Umbilical cord (tissue), 2 donors: Measurements from ENCODE around the gene HACD3. TPM values are rescaled to one million over a fixed set of nuclear protein-coding genes. Genes with fewer than 3 reads are reported as not detected.
"Not testable (repeated sequence)": the region's sequence is repeated elsewhere in the genome, so short reads cannot be mapped to it uniquely, and the experiment has no call there.

Experiments
- DNase-seq: peaks from one replicate; pipeline ENCODE4 v3.0.0-alpha.2; 2015; ENCODE audit warnings: low spot score
- total RNA-seq: library from RNA; depleted of rRNA; stranded (reverse); fragments of >200 nt; gene quantifications from one replicate; pipeline ENCODE4 v1.2.3, GENCODE V29; 2014; ENCODE audit warnings: low replicate concordance; ENCODE audit not compliant: insufficient read depth

Gene HACD3
- total RNA-seq, 1 donor from 2014 or later = 48.6 TPM

DNA sequence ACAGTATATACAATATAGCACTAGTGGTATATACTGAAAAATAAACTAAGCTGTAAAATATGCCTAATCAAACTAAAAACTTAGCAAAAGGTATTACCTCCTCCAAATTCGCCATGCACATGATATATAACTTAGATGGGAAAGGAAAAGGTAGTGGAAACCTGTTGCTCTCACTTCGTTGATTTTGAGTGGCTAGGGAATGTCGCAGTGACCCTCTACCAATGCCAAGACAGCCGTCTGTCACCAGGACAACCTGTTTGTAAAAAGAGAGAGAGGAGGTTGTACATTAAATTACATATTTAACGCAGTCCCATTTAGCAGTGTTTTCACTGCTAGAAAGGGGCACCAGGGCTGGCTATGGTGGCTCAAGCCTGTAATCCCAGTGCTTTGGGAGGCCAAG is 69.4 kb downstream of the HACD3 start:
- DNase-seq = no peak

DNA sequence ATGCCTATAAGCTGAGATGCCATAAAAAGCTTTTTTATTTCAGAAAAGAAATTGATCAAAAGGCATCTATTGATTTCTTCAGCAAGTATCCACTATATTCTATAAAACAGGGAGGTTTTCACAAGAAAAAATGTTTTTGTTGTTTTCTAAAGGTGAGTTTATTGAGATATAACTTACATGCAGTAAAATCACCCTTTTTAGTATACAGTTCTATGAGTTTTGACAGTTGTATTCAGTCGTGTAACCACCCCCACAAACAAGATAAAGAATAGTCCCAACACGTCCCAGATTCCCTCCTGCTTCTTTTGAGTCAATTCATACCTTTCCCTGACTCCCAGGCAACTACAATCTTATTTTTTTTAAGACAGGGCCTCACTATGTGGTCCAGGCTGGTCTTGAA is 72.9 kb downstream of the HACD3 start:
- no peak for DNase-seq

DNA sequence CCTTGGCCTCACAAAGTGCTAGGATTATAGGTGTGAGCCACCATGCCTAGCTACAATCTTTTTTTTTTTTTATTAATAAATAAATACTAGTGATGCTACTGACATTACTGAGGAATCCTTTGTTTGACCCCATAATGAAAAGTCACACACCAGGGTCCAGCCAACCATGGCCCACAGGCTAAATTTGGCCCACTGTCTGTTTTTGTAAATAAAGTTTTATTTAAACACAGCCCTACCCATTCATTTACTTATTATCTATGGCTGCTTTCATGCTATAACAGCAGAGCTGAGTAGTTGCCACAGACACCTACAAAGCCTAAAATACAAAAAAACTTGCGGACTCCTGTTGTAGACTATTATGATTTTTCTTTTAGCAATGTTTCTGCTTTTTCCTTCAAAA is 73.3 kb downstream of the HACD3 start:
- DNase-seq = no peak

DNA sequence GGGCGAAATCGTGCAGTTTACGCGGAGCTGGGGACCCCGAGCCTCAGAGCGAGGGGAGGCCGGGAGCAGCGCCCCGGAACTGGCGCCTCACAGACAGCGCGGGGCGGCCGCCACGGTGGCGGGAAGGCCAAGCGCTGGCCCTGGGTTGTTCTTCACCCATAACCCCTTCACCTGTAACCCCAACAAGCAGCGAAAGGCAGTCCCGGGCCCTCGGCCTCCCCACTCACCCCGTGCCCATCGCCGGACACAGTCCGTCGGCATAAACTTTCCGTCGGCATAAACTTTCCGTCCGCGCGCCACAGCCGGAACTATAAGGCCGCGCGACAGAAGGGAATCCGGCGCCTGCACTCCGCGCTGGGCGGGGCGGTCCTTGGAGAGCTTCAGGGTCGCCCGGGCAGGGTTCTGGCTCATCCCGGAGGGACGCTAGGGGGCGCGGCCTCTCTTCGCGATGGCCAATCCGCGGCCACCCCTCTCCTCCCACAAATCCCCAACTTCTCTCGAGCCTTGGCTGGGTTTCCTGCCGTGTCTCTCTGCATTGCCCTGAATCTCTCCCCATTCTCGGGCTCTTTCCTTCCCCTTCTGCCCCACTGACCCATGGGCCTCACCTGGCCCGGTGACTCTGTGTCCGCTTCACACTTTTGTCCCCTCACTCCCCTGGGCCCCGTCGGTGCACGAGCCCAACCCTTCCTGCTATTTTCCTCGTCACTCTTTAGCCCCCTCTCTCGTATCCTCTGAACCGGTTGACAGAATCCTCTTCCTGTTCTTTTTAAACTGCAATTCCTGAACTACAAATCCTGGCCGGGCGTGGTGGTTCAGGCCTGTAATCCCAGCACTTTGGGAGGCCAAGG is 80.8 kb downstream of the HACD3 start, which contains the start of gene INTS14:
Gene INTS14 (minus strand): TSS at position 261 of the 848 bp plus-strand sequence. CDS start 3,751 bp downstream, outside the sequence.
- peak; percentile 98 for DNase-seq

DNA sequence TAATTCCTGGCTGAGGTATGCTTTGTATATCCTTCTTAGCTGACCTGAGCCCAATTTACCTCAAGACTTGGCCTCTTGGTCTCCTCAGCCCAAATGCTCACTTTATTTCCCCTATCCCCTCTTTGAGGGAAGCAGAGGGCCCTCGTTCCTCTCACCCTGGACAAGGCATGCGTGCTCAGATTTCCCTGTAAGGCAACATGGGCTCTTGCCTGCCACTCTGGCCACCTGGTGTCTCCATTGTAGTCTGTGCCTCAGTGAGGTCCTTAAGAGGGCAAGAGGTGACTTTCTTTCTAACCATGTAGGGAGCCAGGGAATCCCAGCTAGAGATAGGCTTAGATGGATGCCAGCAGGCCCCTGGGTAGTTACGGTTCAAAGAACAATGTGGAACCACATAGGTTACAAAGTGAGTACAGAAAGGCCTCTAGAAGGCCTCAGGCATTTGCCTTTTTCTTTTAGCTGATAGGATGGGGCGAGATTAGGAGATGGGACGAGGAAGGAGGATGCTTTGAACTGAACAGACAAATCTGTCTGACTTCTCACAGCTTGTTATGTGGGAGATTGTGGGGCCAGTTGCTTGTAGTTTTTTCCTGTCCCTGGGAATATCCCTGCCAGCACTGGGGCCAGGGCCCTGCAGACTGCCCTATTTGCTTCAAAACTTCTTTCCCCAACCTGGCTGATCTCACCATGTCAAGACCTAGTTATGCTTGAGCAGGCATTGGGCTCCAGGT is 81.8 kb downstream of the HACD3 start:
- no peak for DNase-seq

DNA sequence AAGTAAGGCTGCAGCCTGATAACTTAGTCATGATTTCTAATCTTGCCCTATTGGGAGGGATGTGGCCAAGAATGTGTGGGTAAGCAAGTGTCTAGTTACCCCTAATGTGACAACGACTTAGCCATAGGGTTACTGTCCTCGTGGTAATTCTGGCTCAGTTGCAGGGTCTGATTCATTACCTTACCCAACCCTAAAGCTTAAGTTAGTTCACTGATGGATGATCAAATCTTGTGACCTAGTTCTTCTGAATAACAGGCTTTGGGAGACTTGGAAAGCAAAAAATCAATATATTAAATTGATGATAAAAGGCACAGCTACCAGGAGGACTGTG is 82.3 kb downstream of the HACD3 start:
- no peak for DNase-seq

DNA sequence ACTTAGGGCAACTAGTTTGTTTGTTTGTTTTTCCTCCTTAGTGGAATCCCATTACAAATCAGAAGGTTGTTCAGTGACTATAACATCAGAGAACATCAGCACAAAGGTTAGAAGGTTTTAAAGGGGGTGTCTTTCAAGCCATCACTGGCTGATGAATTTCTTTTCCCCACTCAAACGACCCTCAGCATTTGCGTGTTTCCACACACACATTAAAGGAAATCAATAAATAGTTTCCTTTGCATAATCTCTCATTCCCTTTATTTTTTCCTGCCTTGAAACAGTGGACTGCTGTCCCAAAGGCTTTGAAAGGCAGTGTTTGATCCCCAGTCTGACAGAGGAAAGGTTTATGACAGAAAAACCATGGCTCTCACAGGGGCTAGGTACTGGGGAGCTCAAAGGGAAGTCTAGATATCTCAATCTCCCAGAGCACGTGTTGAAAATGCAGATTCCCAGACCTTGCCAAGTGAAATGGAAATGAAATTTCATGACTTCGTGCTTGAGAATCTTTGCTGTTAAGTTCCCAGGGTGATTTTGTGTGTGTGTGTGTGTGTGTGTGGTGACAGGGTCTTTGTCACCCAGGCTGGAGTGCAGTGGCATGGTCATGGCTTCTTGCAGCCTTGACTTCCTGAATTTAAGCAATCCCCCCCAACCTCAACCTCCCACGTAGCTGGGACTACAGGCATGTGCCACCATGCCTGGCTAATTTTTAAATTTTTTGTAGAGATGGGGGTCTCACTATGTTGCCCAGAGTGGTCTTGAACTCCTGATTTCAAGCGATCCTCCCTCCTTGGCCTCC is 82.9 kb downstream of the HACD3 start:
- DNase-seq = no peak

DNA sequence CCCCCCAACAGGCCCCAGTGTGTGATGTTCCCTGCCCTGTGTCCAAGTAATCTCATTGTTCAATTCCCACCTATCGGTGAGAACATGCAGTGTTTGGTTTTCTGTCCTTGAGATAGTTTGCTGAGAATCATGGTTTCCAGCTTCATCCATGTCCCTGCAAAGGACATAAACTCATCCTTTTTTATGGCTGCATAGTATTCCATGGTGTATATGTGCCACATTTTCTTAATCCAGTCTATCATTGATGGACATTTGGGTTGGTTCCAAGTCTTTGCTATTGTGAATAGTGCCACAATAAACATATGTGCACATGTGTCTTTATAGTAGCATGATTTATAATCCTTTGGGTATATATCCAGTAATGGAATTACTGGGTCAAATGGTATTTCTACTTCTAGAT is 85.6 kb downstream of the HACD3 start:
- not testable (repeated sequence) for DNase-seq

DNA sequence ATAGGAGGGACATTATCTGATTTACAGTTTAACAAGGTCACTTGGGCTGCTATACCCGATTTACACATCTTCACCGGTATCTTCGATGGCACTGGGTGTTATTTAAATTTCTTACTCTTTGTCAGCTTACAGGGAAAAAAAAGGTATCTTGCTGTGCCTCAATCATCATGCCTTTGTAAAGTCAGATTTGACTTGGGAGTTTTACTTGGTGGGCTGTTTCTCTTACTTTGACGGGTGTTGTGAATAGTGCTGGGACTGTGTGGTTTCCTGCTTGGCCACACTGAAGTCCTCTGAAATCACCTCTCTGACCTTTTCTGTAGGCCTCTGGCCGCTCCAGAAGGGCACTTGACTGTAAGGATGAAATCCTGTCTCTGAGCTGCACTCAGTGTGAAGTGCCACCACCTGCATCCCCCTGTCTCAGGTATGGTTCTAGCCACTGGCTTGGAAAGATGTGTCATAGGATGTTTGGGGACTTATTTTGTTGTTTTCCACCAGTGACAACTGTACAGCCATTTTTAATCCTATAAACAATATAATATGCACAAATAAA is 88.4 kb downstream of the HACD3 start:
- no peak for DNase-seq

DNA sequence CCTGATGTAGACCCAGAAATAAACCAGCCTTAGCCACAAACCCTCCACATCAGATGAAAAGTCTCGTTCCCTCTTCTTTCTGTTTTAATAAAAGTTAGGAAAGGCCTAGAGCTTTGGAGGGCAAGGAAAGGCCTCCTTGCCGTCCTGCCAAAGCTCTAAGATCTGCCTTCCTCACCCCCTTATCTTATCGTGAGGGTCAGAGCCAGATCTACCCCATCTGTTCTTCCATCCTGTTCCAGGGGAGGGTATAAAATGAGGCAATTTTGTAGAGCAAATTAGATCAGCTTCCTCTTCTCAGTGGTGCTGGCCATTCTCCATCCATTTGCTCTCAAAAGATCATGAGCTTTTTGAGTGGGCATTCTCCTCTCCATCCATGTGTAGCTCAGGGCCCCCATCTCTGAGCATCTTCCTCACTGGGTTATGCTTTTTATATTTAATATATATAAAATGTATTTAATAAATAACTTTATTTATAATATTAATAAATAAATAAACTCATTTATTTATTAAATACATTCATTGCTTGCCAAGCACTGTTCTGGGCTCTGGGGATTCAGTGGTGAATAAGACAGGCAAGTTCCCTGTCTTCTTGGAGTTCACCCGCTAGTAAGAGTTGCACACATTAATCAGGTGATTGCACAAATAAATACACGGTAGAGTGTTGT is 89.5 kb downstream of the HACD3 start:
- DNase-seq = peak; percentile 66

DNA sequence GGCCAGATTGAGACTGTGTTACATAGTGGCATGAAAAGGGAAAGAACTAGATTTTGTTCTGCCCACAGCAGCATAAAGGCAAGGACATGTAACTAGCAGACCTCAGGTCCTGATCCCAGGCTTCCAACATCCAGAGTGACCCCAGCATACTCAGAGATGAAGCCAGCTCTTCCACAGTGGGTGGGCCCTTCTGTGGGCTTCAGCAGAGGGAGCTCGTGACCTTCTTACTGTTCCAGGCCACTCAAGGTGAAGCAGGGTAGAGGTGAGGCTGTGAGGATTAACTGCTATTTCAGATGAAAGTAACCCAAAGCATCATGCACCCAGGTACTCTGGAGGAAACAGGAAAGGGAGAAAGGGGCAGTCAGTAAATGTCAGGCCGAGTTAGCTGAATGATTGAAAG is 90.6 kb downstream of the HACD3 start:
- DNase-seq = no peak

DNA sequence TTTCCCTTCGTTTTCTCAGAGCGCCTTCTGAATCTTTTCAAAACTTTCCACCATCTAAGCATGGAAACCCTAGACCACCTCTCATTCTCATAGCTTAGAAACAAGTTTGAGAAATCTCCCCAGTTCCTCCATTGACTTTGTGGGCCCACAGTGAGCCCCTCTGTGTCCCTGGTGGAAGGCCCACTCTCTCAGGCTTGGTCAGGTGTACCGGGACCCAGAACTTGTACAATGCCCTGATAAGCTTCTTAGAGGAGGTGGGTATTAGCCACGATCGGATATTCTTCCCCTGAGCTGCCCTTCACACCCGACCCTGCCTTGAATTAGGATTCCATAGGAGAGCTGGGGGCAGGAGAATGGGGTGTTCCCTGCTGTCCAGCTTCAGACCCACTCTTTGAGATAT is 91.4 kb downstream of the HACD3 start, which contains the start of gene SLC24A1:
Gene SLC24A1 (plus strand): TSS at position 301 of the 400 bp plus-strand sequence. CDS start 2,143 bp downstream, outside the sequence.
- no peak for DNase-seq

DNA sequence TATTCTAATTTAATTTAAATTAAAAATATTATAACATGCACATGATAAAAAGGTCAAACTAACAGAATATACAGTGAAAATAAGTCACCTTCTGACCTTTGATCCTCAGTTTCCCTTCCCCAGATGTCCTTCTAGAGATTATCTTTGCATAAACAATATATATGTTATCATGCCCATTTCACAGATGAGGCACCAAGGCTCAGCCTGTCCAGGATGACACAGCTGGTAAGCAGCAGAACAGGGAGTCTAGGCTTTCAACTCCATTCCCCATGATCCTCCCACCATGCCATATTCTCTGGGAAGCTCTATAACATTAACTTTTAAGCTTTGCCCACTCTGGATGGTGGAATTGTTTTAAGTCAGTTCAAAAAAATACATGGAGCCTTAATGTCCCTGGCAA is 92.8 kb downstream of the HACD3 start:
- no peak for DNase-seq

DNA sequence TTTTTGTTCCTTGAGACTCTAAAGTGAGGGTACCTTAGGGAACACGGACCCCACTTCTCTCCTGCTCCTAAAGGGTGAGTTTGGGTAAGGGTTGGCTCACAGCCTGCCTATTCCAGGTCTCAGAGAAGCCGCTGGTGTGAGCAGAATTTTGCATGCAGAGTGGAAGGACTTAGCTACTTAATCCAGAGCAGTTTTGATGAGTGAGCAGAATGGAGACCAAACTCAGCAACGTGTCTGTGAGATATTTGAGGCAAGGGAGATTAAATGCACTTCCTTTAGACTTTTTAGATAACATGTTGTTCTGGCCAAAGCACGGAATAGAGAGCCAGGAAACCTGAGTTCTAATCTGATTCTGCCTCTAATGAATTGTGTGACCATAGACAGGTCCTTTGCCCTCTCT is 96.6 kb downstream of the HACD3 start:
- no peak for DNase-seq

Other genes starting within 250 kb of the HACD3 start
- gene PARP16, start 243.6 kb upstream of the HACD3 start, total RNA-seq = 3.4 TPM
- not detected for gene RNU5A-1, start 234.4 kb upstream of the HACD3 start, total RNA-seq
- not detected for gene RNU5B-1, start 225.8 kb upstream of the HACD3 start, total RNA-seq
- 2.6 TPM for gene IGDCC3, start 152.5 kb upstream of the HACD3 start, total RNA-seq
- 37.3 TPM for gene IGDCC4, start 107.5 kb upstream of the HACD3 start, total RNA-seq
- 28.2 TPM for gene DPP8, start 12.8 kb upstream of the HACD3 start, total RNA-seq
- gene INTS14, start 80.7 kb downstream of the HACD3 start, total RNA-seq = 25.0 TPM
- 8.7 TPM for gene SLC24A1, start 91.5 kb downstream of the HACD3 start, total RNA-seq